Natural killer cell (primary cell): ENCODE results near the gene WNK2. TPM values are rescaled to one million over a fixed set of nuclear protein-coding genes. Genes with fewer than 3 reads are reported as not detected.

ENCODE experiments used
- ATAC-seq, 3 donors: fragments of 150-1000 bp in 2 of 3; fragments of 200-7000 bp in 1 of 3; cut with Tn5 transposase; 1 replicate in 1 of 3; 2 replicates in 2 of 3; pipeline ENCODE4 v1.10.0; 2021; ENCODE audit warnings: mild to moderate bottlenecking in 2 of 3, moderate library complexity in 2 of 3
- DNase-seq, 2 donors: peaks; one replicate each; pipeline versions ENCODE4 v3.0.0 to v3.0.0-alpha.2; 2013 to 2021; ENCODE audit warnings: mixed read lengths in 1 of 2
- H3K27ac ChIP-seq: one replicate; pipeline ENCODE4 v1.5.1; 2013; ENCODE audit warnings: mild to moderate bottlenecking, low read length
- H3K27me3 ChIP-seq: one replicate; pipeline ENCODE4 v1.6.1; 2013; ENCODE audit warnings: low read length; ENCODE audit not compliant: control insufficient read depth, insufficient read depth
- H3K36me3 ChIP-seq: one replicate; pipeline ENCODE4 v1.6.1; 2013; ENCODE audit warnings: low read length; ENCODE audit not compliant: control insufficient read depth, insufficient read depth
- H3K4me1 ChIP-seq: one replicate; pipeline ENCODE4 v1.6.1; 2013; ENCODE audit warnings: low read length; ENCODE audit not compliant: control insufficient read depth, insufficient read depth
- H3K4me3 ChIP-seq: one replicate; pipeline ENCODE4 v1.5.1; 2013; ENCODE audit warnings: low read length
- H3K9me3 ChIP-seq: one replicate; pipeline ENCODE4 v1.6.1; 2013; ENCODE audit warnings: low read length; ENCODE audit not compliant: control insufficient read depth, insufficient read depth
- H3K27ac Mint-ChIP-seq, 2 donors: one replicate each; pipeline ENCODE4 v1.8.0; 2022; ENCODE audit warnings: mild to moderate bottlenecking in 2 of 2, mixed read lengths in 2 of 2, moderate library complexity in 1 of 2
- H3K27me3 Mint-ChIP-seq, 2 donors: one replicate each; pipeline ENCODE4 v1.8.0; 2022; ENCODE audit warnings: low read depth in 2 of 2, mixed read lengths in 2 of 2
- H3K36me3 Mint-ChIP-seq: one replicate; pipeline ENCODE4 v1.8.0; 2022; ENCODE audit warnings: mixed read lengths
- H3K4me1 Mint-ChIP-seq, 2 donors: one replicate each; pipeline ENCODE4 v1.8.0; 2022; ENCODE audit warnings: mixed read lengths in 2 of 2
- H3K4me3 Mint-ChIP-seq: one replicate; pipeline ENCODE4 v1.8.0; 2022; ENCODE audit warnings: mild to moderate bottlenecking, moderate library complexity, mixed read lengths
- H3K9me3 Mint-ChIP-seq, 2 donors: one replicate each; pipeline ENCODE4 v1.8.0; 2022; ENCODE audit warnings: mixed read lengths in 2 of 2
- CTCF ChIP-seq: fragments of 200-600 bp; IDR thresholded peaks from one replicate; pipeline ENCODE4 v1.8.0; 2022; ENCODE audit warnings: antibody characterized with exemption
- WGBS: methylation state at CpG from one replicate; pipeline ENCODE4 v1.1.7; 2013; ENCODE audit warnings: missing lambda C conversion rate; ENCODE audit not compliant: insufficient coverage; 5-methylcytosine and 5-hydroxymethylcytosine counted together
- intact Hi-C: fragments of 100-400 bp; cut with micrococcal nuclease; formaldehyde crosslinking; loops from one replicate; pipeline ENCODE4 v1.14.2; 2022
- total RNA-seq, 4 donors: library from RNA; stranded (reverse); fragments of 120-200 nt in 1 of 4; gene quantifications; one replicate each; pipeline versions ENCODE4 v1.2.3 to v1.2.4, GENCODE V29; 2013 to 2022

WNK2 gene
- total RNA-seq, 3 donors from 2014 or later (not counting 1 experiment from before 2014, with no cell fraction given): 0.25 TPM; not detected in 2

DNA sequence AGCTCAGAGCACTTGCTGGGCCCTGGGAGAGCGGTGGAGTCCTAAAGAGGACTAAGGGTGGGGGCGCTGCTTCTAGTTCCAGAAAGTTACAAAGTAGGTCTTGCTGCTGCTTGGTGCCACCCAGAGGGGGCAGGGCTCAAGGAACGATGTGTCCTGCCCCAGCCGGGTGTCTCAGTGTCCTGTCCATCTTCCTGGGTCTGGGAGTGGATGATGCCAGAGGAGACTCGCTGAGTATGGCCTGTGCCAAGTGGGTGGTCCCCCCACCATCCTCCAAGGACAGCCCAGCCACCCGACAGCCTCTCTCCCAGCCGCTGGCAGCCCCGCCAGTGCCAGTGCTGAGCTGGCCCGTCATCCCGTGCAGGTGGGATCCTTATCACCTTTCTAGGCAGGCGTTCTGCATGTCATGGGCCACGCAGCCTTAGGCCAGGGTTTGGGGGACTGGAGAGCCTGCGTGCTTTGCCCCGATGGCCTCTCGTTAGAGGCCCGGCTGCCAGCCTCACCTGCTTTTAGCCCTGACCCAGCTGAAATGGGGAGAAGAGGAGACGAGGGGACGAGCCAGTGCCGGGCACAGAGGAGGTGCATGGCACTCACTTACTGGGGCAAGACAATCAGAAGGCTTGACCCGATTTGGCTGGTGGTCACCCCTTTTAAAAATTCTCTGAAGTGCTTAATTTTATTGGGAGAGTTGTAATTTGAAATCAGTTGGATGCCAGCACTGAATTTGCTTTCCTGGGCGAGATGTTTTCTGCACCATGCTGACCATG lies 5.6 kb downstream of the WNK2 start:
- intact Hi-C loops: no loop called here
- ATAC-seq (no peak), DNase-seq (no peak)
- Histone ChIP-seq H3K36me3 (no peaks in the 10 kb centered on the region), H3K27ac (no peak overlapping the region), H3K4me1 (peaks cover 1% of the 10 kb centered on the region), H3K27me3 (peaks cover 4% of the 10 kb centered on the region), H3K4me3 (no peak overlapping the region), H3K9me3 (no peaks in the 10 kb centered on the region)
- Mint-ChIP-seq H3K27ac (no peak overlapping the region), H3K27me3 (peaks cover 26 to 42% of the 10 kb centered on the region in 2 donors), H3K9me3 (no peaks in the 10 kb centered on the region), H3K36me3 (no peaks in the 10 kb centered on the region), H3K4me1 (no peaks in the 10 kb centered on the region), H3K4me3 (no peak overlapping the region)
- no peak for TF ChIP-seq CTCF
- WGBS: 87% methylated on average over 21 of the region's 21 CpGs

DNA sequence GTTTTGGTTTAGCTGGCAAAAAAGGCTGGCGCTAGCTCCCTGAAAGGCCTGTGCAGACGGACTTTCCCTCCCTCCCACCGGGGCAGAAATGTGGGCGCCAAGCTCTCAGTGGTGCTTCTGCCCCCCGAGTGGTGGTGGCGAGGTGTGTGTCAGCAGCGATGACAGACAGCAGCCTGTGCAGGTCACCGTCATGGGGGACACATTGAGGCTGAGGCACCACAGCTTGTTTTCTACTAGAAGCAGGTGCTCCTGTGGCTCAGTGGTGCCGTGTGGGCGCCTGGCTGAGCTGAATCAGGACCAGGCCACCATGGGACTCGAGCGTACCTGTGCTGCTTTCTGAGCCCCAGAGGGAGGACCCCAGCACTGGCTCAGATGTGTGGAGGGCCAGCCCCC lies 6.2 kb downstream of the WNK2 start:
- whole genome bisulfite sequencing: 82% methylated on average over 12 of the region's 12 CpGs
- no peak overlapping the region for H3K4me3 ChIP-seq
- Mint-ChIP-seq H3K4me3 (no peak overlapping the region), H3K4me1 (no peaks in the 10 kb centered on the region), H3K36me3 (no peaks in the 10 kb centered on the region), H3K27me3 (peaks cover 26 to 42% of the 10 kb centered on the region in 2 donors), H3K9me3 (no peaks in the 10 kb centered on the region), H3K27ac (no peak overlapping the region)
- no peaks in the 10 kb centered on the region for H3K36me3 ChIP-seq
- intact Hi-C loops: no loop called here
- TF ChIP-seq CTCF: no peak
- ATAC-seq (no peak), DNase-seq (no peak)
- H3K4me1 ChIP-seq: no peaks in the 10 kb centered on the region
- no peak overlapping the region for H3K27ac ChIP-seq
- H3K27me3 ChIP-seq: peaks cover 4% of the 10 kb centered on the region
- no peaks in the 10 kb centered on the region for H3K9me3 ChIP-seq

- no peaks in the 10 kb centered on the region for H3K9me3 ChIP-seq
- ATAC-seq: no peak
- Mint-ChIP-seq H3K27ac (no peak overlapping the region), H3K4me1 (peaks cover 0 to 2% of the 10 kb centered on the region in 2 donors), H3K27me3 (peaks cover 23 to 39% of the 10 kb centered on the region in 2 donors), H3K9me3 (no peaks in the 10 kb centered on the region), H3K36me3 (no peaks in the 10 kb centered on the region), H3K4me3 (no peak overlapping the region)
- no peak for DNase-seq
- intact Hi-C loops: no loop called here
- H3K27ac ChIP-seq: no peak overlapping the region
- H3K4me3 ChIP-seq: no peak overlapping the region
- H3K4me1 ChIP-seq: no peaks in the 10 kb centered on the region
- WGBS: 90% methylated on average over 17 of the region's 17 CpGs
- no peak for TF ChIP-seq CTCF
- no peaks in the 10 kb centered on the region for H3K27me3 ChIP-seq
- no peaks in the 10 kb centered on the region for H3K36me3 ChIP-seq
Observed at GRCh38 chr9:93190656-93191353, 6.9 kb downstream of the WNK2 start.
